Activated naive CD4-positive, alpha-beta T cell treated with Interleukin-2 at 50 U/mL for 16 hours (primary cell): ENCODE results near the gene SH2D2A.
"Not testable (repeated sequence)": the region's sequence is repeated elsewhere in the genome, so short reads cannot be mapped to it uniquely, and the experiment has no call there.

ENCODE experiments used
- DNase-seq: peaks from one replicate; pipeline ENCODE4 v3.0.0-alpha.2; 2020

SH2D2A gene

GRCh38 chr1:156767101-156767878 is 49.4 kb downstream of the SH2D2A start, which contains the start of gene PRCC:
TSS of gene PRCC (plus strand) at chr1:156767535. CDS start at chr1:156767772, 237 bp downstream.
- peak; percentile 97 for DNase-seq

GRCh38 chr1:156766298-156767100 is 50.1 kb downstream of the SH2D2A start:
- DNase-seq: no peak

DNA sequence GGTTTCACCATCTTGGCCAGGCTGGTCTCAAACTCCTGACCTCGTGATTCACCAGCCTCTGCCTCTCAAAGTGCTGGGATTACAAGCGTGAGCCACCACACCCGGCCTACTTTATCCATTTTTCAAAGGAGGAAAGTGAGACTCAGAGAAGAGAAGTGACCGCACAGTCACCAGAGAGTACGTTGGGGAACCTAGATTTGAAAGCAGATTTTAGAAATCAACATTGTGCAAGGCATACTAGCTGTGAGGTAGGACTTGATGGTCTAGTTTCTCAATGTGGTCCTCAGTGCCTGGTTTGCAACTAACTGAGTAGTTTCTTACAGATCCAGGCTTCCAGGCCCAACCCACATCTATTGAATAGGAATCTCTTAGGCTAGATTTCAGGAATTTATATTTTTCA is 51.0 kb downstream of the SH2D2A start:
- DNase-seq: no peak

- DNase-seq: not testable (repeated sequence)
These were observed 51.5 kb downstream of the SH2D2A start for GRCh38 chr1:156765136-156765535.

DNA sequence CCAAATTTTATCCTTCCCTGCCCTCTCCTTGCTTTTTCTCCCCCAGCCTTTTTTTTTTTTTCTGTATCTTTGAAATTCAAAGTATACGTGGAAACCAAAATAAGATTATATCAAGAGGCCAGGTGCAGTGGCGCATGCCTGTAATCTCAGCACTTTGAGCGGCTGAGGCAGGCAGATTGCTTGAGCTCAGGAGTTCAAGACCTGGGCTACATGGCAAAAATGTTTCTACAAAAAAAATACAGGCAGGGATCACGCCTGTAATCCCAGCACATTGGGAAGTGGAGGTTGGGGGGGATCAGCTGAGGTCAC is 55.9 kb downstream of the SH2D2A start:
- no peak for DNase-seq

DNA sequence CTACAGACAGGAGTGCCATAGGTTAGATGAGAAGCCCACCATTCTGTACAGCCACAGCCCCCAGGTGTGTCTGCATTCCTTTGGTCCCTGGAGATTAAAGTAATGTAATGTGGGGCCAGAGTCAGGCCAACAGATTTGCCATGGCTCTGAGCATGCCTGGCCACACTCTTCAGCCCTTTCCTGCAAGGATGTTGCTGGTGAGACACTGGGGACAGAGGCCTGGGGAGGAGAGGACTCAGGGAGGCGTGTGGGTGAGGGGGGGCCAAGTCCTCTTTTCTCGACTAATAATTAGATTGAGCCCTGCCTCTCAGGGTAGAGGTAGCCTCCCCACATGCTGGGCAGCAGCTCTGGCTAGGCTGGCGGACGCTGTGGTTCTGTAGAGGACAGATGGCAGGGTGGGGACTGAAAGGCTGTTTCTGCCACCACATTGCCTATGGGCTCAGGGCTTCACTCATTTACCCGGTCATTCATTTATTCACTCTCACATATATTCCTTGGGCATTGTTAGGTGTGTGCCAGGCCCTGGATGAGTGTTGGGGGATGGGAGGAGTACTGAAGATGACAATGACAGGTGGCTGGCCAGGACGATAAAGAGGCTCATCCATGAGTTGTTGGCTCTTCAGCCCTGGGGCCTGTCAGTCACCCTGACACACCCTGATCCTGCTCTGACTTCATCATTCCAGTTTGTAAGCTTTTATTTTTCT is 56.4 kb downstream of the SH2D2A start:
- no peak for DNase-seq

- DNase-seq: not testable (repeated sequence)
These were observed 58.9 kb downstream of the SH2D2A start for GRCh38 chr1:156757572-156758253.

DNA sequence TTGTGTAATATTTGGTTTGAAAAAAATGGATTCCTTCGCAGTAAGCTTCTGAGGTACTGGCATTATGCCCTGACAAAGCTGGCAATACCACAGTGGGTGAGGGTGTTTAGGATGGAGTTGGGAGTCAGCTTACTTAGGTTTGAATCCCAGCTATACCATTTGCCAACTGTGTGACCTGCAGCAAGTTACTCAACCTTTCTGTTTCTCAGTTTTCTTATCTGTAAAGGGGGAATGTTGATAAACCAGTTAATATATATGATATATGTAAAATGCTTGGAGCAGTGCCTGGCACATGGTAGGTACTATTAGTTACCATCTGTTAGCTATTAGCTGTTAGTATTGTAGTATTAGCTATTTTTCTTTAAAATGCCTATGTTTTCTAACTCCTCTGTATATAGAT is 60.3 kb downstream of the SH2D2A start:
- DNase-seq: no peak
